Osteocyte (in vitro differentiated cells): ENCODE measurements around the gene SCMH1. TPM values are rescaled to one million over a fixed set of nuclear protein-coding genes. Genes with fewer than 3 reads are reported as not detected.

Experiments used
- DNase-seq: peaks from one replicate; pipeline ENCODE4 v3.0.0; 2021; ENCODE audit warnings: mixed read lengths; ENCODE audit not compliant: unreplicated experiment; ENCODE audit errors: extremely low spot score
- H3K27ac Mint-ChIP-seq: one replicate; pipeline ENCODE4 v1.8.0; 2021; ENCODE audit warnings: mild to moderate bottlenecking, mixed read lengths; ENCODE audit not compliant: unreplicated experiment
- H3K27me3 Mint-ChIP-seq: one replicate; pipeline ENCODE4 v1.8.0; 2021; ENCODE audit warnings: mixed read lengths; ENCODE audit not compliant: unreplicated experiment
- H3K36me3 Mint-ChIP-seq: one replicate; pipeline ENCODE4 v1.8.0; 2021; ENCODE audit warnings: mixed read lengths; ENCODE audit not compliant: unreplicated experiment
- H3K4me1 Mint-ChIP-seq: one replicate; pipeline ENCODE4 v1.8.0; 2021; ENCODE audit warnings: mixed read lengths; ENCODE audit not compliant: unreplicated experiment
- H3K4me3 Mint-ChIP-seq: one replicate; pipeline ENCODE4 v1.8.0; 2021; ENCODE audit warnings: mild to moderate bottlenecking, moderate library complexity, mixed read lengths; ENCODE audit not compliant: unreplicated experiment
- H3K9me3 Mint-ChIP-seq: one replicate; pipeline ENCODE4 v1.8.0; 2021; ENCODE audit warnings: mixed read lengths; ENCODE audit not compliant: unreplicated experiment
- total RNA-seq: library from RNA; stranded (reverse); gene quantifications from 2 replicates; pipeline ENCODE4 v1.2.1, GENCODE V29; 2021
- TF ChIP-seq, protein P1 (sequence below): fragments of 200-600 bp; sonication (generic); IDR thresholded peaks from 2 replicates; pipeline ENCODE4 v1.5.0; 2021; ENCODE audit warnings: antibody characterized with exemption, mild to moderate bottlenecking, moderate library complexity

SCMH1 gene
- total RNA-seq, 1 donor from 2014 or later: 37.5 TPM

DNA sequence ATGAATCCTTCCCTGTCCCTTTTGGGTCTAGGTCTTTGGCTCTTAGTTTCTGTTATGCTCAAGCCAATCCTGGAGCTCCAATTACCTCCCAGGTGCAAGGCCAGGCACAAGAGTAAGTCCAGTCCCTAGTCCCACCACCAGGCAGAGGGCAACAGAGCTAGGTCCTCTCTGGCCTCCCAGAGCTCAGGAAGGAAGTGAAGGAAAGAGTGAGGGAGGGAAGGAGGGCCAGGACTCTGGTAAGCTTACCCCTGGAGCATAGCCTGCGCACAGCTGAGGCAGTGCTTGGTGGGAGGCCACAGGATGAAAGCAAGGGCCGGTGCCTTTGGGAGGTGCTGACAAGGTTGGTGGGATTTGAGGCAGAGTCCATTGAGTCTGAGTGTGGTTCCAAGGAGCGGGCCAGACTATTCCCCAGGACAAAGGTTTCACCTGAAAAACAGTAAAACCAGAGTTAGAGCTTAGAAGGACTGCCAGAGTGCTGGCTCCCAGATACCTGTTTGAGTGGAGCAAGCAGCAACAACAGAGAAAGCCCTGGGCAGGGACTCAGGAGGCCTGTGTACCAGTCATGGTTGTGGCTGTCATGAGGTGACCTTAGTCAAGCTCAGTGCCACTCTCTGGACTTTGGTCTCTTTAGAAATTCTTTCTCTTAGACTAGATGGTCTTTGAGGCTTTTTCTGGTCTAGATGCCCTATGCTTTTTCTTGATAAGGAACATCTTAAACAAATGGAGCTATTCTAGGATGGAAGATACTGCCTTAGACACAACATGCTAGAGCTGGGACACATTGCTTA is 204.8 kb downstream of the SCMH1 start:
- no peaks in the 10 kb centered on the region for H3K27me3 Mint-ChIP-seq
- H3K4me3 Mint-ChIP-seq: no peak overlapping the region
- no peak for DNase-seq
- no peaks in the 10 kb centered on the region for H3K9me3 Mint-ChIP-seq
- H3K36me3 Mint-ChIP-seq: peaks cover 24% of the 10 kb centered on the region
- no peak overlapping the region for H3K27ac Mint-ChIP-seq
- TF ChIP-seq, protein P1, sequence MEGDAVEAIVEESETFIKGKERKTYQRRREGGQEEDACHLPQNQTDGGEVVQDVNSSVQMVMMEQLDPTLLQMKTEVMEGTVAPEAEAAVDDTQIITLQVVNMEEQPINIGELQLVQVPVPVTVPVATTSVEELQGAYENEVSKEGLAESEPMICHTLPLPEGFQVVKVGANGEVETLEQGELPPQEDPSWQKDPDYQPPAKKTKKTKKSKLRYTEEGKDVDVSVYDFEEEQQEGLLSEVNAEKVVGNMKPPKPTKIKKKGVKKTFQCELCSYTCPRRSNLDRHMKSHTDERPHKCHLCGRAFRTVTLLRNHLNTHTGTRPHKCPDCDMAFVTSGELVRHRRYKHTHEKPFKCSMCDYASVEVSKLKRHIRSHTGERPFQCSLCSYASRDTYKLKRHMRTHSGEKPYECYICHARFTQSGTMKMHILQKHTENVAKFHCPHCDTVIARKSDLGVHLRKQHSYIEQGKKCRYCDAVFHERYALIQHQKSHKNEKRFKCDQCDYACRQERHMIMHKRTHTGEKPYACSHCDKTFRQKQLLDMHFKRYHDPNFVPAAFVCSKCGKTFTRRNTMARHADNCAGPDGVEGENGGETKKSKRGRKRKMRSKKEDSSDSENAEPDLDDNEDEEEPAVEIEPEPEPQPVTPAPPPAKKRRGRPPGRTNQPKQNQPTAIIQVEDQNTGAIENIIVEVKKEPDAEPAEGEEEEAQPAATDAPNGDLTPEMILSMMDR: no peak
- no peaks in the 10 kb centered on the region for H3K4me1 Mint-ChIP-seq

DNA sequence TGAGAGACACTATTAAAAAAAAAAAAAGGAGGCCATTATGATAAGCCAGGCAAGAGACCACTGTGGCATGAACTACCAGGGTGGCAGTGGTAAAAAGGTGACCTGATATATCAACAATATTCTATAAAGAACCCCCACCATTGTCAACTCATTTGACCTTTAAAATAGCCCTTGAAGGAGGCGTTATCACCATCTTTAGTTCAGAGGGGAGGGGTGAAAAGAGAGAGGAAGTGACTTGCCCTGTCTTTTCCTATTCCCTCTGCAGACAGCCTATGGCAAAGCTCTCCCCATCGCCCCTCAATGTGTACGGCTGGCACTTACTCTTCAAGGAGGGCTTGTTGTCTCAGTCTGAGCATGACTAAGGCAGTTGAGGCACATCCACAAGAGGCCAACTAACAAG is 208.8 kb downstream of the SCMH1 start:
- H3K4me3 Mint-ChIP-seq: no peak overlapping the region
- no peaks in the 10 kb centered on the region for H3K4me1 Mint-ChIP-seq
- H3K9me3 Mint-ChIP-seq: no peaks in the 10 kb centered on the region
- H3K36me3 Mint-ChIP-seq: peaks cover 36% of the 10 kb centered on the region
- no peak overlapping the region for H3K27ac Mint-ChIP-seq
- TF ChIP-seq, protein P1: no peak
- no peak for DNase-seq
- no peaks in the 10 kb centered on the region for H3K27me3 Mint-ChIP-seq

DNA sequence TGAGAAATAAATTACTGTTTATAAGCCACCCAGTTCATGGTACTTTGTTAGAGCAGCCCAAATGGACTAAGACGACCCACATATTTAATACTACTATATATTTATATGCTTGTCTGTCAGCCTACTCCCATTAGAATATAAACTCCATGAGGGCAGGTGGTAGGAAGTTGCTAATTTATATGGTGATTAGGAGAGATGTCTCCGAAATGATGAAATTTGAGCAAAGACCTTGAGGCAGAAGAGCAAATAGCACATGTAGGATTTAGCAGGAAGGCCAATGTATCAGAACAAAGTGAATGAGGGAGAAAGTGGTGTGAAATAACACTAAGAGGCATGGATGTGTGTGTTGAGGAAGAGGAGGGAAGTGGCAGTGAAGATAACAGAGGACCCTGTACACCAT is 210.0 kb downstream of the SCMH1 start:
- Mint-ChIP-seq H3K27ac (no peak overlapping the region), H3K9me3 (no peaks in the 10 kb centered on the region), H3K27me3 (no peaks in the 10 kb centered on the region), H3K4me1 (no peaks in the 10 kb centered on the region), H3K4me3 (no peak overlapping the region), H3K36me3 (peaks cover 38% of the 10 kb centered on the region)
- TF ChIP-seq, protein P1: no peak
- no peak for DNase-seq

DNA sequence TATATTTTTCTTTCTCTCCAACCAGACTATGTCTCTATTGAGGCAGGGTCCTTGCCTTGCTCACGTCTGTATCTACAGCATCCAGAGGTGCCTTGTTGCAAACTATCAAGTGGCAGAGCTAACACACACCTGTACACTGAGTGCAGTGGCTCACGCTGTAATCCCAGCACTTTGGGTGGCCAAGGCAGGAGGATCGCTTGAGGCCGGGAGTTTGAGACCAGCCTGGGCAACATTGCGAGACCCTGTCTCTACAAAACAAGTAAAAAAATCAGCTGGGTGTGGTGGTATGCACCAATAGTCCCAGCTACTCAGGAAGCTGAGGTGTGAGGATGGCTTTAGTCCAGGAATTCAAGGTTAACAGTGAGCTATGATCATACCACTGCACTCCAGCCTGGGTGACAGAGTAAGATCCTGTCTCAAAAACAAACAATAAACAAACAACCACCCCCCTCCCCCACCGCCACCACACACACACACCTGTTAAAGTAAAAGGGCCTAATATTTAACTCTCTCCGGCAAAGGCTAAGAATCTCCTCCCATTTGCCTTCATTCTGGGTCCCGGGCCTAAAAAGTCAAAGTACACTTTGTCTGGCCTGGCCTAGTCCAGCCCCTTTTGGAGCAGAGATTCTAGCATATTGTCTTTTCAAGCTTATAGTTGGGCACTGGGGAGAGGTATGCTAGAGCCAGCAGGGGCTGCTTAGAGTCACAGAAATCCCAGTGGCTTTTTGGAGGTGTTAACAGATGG is 211.1 kb downstream of the SCMH1 start:
- Mint-ChIP-seq H3K36me3 (peaks cover 42% of the 10 kb centered on the region), H3K27me3 (no peaks in the 10 kb centered on the region), H3K4me1 (no peaks in the 10 kb centered on the region), H3K27ac (no peak overlapping the region), H3K9me3 (no peaks in the 10 kb centered on the region), H3K4me3 (no peak overlapping the region)
- no peak for DNase-seq
- TF ChIP-seq, protein P1: no peak

DNA sequence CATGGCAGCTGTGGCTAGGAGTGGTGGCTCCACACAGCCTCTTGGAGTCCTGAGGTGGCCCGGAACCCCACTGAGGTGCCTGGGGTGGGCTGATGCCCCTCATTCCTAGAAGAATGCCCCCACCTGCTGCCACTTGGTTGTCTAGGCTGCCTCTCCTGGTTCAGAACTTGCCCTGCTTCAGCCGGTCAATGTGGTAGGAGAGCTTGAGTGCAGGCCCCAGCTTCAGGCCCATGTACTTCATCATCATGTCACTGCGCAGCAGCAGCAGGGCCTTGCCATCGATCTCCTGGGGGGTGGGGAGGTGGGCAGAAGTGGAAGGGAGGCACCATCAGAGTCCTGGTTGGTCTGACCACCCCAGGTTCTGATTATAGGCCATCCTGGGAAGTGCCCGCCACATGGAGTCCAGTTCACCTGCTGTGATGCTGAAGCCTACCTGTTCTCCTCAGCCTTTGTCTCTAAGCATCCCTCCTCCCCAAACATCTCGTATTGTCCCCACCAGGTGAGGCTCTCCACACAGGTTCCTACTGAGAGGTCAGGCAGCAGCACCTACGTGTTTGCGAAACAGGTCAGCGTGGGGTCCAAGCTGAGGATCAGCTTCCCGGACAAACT is 214.0 kb downstream of the SCMH1 start:
- H3K4me3 Mint-ChIP-seq: no peak overlapping the region

More for the DNA sequence above, 214.0 kb downstream of the SCMH1 start:
- no peak for DNase-seq
- TF ChIP-seq, protein P1: no peak
- no peak overlapping the region for H3K27ac Mint-ChIP-seq
- H3K9me3 Mint-ChIP-seq: no peaks in the 10 kb centered on the region
- H3K4me1 Mint-ChIP-seq: peaks cover 6% of the 10 kb centered on the region
- H3K36me3 Mint-ChIP-seq: peaks cover 35% of the 10 kb centered on the region
- no peaks in the 10 kb centered on the region for H3K27me3 Mint-ChIP-seq
